Measurements from ENCODE around the gene PHF1.

PHF1 gene

DNA sequence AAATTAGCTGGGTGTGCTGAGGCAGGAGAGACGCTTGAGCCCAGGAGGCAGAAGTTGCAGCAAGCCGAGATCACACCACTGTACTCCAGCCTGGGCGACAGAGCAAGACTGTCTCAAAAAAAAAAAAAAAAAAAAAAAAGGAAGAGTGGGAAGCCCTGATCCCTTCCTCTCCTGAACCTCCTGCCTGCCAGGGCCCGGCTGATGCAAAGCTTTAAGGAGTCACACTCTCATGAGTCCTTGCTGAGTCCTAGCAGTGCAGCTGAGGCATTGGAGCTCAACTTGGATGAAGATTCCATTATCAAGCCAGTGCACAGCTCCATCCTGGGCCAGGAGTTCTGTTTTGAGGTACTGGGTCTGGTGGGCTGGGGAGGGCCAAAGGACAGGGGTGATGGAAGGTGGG lies 24.1 kb downstream of the PHF1 start (continued):
- TF ChIP-seq, protein P1, sequence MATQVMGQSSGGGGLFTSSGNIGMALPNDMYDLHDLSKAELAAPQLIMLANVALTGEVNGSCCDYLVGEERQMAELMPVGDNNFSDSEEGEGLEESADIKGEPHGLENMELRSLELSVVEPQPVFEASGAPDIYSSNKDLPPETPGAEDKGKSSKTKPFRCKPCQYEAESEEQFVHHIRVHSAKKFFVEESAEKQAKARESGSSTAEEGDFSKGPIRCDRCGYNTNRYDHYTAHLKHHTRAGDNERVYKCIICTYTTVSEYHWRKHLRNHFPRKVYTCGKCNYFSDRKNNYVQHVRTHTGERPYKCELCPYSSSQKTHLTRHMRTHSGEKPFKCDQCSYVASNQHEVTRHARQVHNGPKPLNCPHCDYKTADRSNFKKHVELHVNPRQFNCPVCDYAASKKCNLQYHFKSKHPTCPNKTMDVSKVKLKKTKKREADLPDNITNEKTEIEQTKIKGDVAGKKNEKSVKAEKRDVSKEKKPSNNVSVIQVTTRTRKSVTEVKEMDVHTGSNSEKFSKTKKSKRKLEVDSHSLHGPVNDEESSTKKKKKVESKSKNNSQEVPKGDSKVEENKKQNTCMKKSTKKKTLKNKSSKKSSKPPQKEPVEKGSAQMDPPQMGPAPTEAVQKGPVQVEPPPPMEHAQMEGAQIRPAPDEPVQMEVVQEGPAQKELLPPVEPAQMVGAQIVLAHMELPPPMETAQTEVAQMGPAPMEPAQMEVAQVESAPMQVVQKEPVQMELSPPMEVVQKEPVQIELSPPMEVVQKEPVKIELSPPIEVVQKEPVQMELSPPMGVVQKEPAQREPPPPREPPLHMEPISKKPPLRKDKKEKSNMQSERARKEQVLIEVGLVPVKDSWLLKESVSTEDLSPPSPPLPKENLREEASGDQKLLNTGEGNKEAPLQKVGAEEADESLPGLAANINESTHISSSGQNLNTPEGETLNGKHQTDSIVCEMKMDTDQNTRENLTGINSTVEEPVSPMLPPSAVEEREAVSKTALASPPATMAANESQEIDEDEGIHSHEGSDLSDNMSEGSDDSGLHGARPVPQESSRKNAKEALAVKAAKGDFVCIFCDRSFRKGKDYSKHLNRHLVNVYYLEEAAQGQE (tag by site-specific recombination; IDR thresholded peaks at IDR 0.05) = no peak
- TF ChIP-seq ZNF785 (tag by site-specific recombination; IDR thresholded peaks at IDR 0.05) = no peak
- TF ChIP-seq ZNF211 (tag by site-specific recombination; IDR thresholded peaks at IDR 0.05; ENCODE audit: low read depth) = no peak
- TF ChIP-seq PRDM1 (tag by site-specific recombination; IDR thresholded peaks at IDR 0.05) = no peak
- TF ChIP-seq ZNF677 (tag by site-specific recombination; IDR thresholded peaks at IDR 0.05) = no peak
- no peak for TF ChIP-seq ZNF837 (tag by site-specific recombination; IDR thresholded peaks at IDR 0.05)
- TF ChIP-seq ZNF146 (tag by site-specific recombination; IDR thresholded peaks at IDR 0.05) = no peak
- TF ChIP-seq HOXD13 (CRISPR knock-in tag; IDR thresholded peaks at IDR 0.05; ENCODE audit: borderline replicate concordance) = no peak

DNA sequence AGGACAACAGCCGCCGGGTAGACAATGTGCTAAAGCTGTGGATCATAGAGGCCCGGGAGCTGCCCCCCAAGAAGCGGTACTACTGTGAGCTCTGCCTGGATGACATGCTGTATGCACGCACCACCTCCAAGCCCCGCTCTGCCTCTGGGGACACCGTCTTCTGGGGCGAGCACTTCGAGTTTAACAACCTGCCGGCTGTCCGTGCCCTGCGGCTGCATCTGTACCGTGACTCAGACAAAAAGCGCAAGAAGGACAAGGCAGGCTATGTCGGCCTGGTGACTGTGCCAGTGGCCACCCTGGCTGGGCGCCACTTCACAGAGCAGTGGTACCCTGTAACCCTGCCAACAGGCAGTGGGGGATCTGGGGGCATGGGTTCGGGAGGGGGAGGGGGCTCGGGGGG lies 26.9 kb downstream of the PHF1 start:
- POLR2A ChIA-PET = interaction anchor here (1.4 kb wide), 1 partner anchor 19 kb away, joined by 3 read pairs; the partner anchor contains the start of gene CUTA
- H3K4me3 ChIP-seq (ENCODE audit: low read depth, low read length) = no peak overlapping the region
- H3K27ac ChIP-seq (ENCODE audit: extremely low read depth, low read depth, low read length) = no peak overlapping the region
- CTCF ChIA-PET = interaction anchor here (1.5 kb wide), 1 partner anchor 12 kb away, joined by 3 read pairs; no protein-coding TSS in a partner anchor
- H3K4me1 ChIP-seq (ENCODE audit: control insufficient read depth, insufficient read depth, low read length) = peaks cover 5% of the 10 kb centered on the region
- H3K36me3 ChIP-seq (ENCODE audit: control insufficient read depth in 2 of 2, insufficient read depth in 1 of 2, low read length in 2 of 2) = peaks cover 8 to 48% of the 10 kb centered on the region in 2 experiments; a peak in 2 of 3 replicates
- H3K9me3 ChIP-seq (ENCODE audit: control insufficient read depth, insufficient read depth, low read depth, low read length) = no peaks in the 10 kb centered on the region
- TF ChIP-seq MZF1 (tag by site-specific recombination; IDR thresholded peaks at IDR 0.05; ENCODE audit: borderline replicate concordance) (no peak), RBAK (tag by site-specific recombination; IDR thresholded peaks at IDR 0.05) (no peak), TRIM28 (IDR thresholded peaks at IDR 0.05; ENCODE audit: borderline replicate concordance, low read length) (no peak), ZNF623 (tag by site-specific recombination; IDR thresholded peaks at IDR 0.05) (no peak), ZNF174 (tag by site-specific recombination; IDR thresholded peaks at IDR 0.05) (no peak), ZNF2 (tag by site-specific recombination; IDR thresholded peaks at IDR 0.05) (no peak), ZNF561 (tag by site-specific recombination; IDR thresholded peaks at IDR 0.05; ENCODE audit: borderline replicate concordance) (no peak), ZSCAN16 (tag by site-specific recombination; IDR thresholded peaks at IDR 0.05) (no peak), GFI1B (tag by site-specific recombination; IDR thresholded peaks at IDR 0.05) (no peak), PRDM1 (tag by site-specific recombination; IDR thresholded peaks at IDR 0.05) (no peak), ZNF626 (tag by site-specific recombination; IDR thresholded peaks at IDR 0.05) (no peak), ZNF157 (tag by site-specific recombination; IDR thresholded peaks at IDR 0.05) (no peak), ZNF776 (tag by site-specific recombination; IDR thresholded peaks at IDR 0.05; ENCODE audit: borderline replicate concordance) (no peak), ZNF785 (tag by site-specific recombination; IDR thresholded peaks at IDR 0.05) (no peak), ZNF621 (tag by site-specific recombination; IDR thresholded peaks at IDR 0.05) (no peak)
- TF ChIP-seq, protein P2, sequence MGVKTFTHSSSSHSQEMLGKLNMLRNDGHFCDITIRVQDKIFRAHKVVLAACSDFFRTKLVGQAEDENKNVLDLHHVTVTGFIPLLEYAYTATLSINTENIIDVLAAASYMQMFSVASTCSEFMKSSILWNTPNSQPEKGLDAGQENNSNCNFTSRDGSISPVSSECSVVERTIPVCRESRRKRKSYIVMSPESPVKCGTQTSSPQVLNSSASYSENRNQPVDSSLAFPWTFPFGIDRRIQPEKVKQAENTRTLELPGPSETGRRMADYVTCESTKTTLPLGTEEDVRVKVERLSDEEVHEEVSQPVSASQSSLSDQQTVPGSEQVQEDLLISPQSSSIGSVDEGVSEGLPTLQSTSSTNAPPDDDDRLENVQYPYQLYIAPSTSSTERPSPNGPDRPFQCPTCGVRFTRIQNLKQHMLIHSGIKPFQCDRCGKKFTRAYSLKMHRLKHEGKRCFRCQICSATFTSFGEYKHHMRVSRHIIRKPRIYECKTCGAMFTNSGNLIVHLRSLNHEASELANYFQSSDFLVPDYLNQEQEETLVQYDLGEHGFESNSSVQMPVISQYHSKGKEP (tag by site-specific recombination; IDR thresholded peaks at IDR 0.05) = no peak
- TF ChIP-seq, protein P3, sequence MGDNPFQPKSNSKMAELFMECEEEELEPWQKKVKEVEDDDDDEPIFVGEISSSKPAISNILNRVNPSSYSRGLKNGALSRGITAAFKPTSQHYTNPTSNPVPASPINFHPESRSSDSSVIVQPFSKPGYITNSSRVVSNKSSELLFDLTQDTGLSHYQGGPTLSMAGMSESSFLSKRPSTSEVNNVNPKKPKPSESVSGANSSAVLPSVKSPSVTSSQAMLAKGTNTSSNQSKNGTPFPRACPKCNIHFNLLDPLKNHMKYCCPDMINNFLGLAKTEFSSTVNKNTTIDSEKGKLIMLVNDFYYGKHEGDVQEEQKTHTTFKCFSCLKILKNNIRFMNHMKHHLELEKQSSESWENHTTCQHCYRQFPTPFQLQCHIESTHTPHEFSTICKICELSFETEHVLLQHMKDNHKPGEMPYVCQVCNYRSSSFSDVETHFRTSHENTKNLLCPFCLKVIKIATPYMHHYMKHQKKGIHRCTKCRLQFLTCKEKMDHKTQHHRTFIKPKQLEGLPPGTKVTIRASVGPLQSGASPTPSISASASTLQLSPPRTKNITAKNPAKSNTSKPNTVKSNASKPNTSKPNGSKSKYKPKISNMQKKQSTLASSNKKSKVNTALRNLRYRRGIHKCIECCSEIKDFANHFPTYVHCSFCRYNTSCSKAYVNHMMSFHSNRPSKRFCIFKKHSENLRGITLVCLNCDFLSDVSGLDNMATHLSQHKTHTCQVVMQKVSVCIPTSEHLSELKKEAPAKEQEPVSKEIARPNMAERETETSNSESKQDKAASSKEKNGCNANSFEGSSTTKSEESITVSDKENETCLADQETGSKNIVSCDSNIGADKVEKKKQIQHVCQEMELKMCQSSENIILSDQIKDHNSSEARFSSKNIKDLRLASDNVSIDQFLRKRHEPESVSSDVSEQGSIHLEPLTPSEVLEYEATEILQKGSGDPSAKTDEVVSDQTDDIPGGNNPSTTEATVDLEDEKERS (tag by site-specific recombination; IDR thresholded peaks at IDR 0.05) = no peak
- TF ChIP-seq, protein P4, sequence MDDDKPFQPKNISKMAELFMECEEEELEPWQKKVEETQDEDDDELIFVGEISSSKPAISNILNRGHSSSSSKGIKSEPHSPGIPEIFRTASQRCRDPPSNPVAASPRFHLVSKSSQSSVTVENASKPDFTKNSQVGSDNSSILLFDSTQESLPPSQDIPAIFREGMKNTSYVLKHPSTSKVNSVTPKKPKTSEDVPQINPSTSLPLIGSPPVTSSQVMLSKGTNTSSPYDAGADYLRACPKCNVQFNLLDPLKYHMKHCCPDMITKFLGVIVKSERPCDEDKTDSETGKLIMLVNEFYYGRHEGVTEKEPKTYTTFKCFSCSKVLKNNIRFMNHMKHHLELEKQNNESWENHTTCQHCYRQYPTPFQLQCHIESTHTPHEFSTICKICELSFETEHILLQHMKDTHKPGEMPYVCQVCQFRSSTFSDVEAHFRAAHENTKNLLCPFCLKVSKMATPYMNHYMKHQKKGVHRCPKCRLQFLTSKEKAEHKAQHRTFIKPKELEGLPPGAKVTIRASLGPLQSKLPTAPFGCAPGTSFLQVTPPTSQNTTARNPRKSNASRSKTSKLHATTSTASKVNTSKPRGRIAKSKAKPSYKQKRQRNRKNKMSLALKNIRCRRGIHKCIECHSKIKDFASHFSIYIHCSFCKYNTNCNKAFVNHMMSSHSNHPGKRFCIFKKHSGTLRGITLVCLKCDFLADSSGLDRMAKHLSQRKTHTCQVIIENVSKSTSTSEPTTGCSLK (tag by site-specific recombination; IDR thresholded peaks at IDR 0.05) = no peak
- TF ChIP-seq, protein P5, sequence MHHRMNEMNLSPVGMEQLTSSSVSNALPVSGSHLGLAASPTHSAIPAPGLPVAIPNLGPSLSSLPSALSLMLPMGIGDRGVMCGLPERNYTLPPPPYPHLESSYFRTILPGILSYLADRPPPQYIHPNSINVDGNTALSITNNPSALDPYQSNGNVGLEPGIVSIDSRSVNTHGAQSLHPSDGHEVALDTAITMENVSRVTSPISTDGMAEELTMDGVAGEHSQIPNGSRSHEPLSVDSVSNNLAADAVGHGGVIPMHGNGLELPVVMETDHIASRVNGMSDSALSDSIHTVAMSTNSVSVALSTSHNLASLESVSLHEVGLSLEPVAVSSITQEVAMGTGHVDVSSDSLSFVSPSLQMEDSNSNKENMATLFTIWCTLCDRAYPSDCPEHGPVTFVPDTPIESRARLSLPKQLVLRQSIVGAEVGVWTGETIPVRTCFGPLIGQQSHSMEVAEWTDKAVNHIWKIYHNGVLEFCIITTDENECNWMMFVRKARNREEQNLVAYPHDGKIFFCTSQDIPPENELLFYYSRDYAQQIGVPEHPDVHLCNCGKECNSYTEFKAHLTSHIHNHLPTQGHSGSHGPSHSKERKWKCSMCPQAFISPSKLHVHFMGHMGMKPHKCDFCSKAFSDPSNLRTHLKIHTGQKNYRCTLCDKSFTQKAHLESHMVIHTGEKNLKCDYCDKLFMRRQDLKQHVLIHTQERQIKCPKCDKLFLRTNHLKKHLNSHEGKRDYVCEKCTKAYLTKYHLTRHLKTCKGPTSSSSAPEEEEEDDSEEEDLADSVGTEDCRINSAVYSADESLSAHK (tag by site-specific recombination; IDR thresholded peaks at IDR 0.05) = no peak
